SK-N-SH treated with all-trans-retinoic acid at 6 μM for 48 hours (cell line): ENCODE measurements around the gene CNTN4.

ENCODE experiments used
- ATAC-seq: fragments of 200-7000 bp; cut with Tn5 transposase; 3 replicates; pipeline ENCODE4 v1.9.1; 2020; ENCODE audit warnings: mild to moderate bottlenecking, moderate library complexity
- ARNTL ChIP-seq: fragments of 450-650 bp; formaldehyde crosslinking; IDR thresholded peaks from 2 replicates; pipeline ENCODE4 v1.5.0; 2020; ENCODE audit warnings: low read depth, mild to moderate bottlenecking, moderate library complexity, borderline replicate concordance
- CSDC2 ChIP-seq: fragments of 250-450 bp; sonication (Bioruptor Pico); IDR thresholded peaks from 2 replicates; pipeline ENCODE4 v1.5.0; 2020; ENCODE audit warnings: mild to moderate bottlenecking, moderate library complexity
- ESRRG ChIP-seq: fragments of 250-450 bp; sonication (Bioruptor Pico); IDR thresholded peaks from 2 replicates; pipeline ENCODE4 v1.6.1; 2021; ENCODE audit warnings: mild to moderate bottlenecking
- GLIS3 ChIP-seq: fragments of 250-450 bp; sonication (Bioruptor Pico); IDR thresholded peaks from 2 replicates; pipeline ENCODE4 v1.5.0; 2020; ENCODE audit warnings: mild to moderate bottlenecking, moderate library complexity
- ISL1 ChIP-seq: fragments of 250-450 bp; sonication (Bioruptor Pico); IDR thresholded peaks from 2 replicates; pipeline ENCODE4 v2.1.2; 2022; ENCODE audit warnings: mild to moderate bottlenecking, moderate library complexity
- OSR1 ChIP-seq: fragments of 250-450 bp; sonication (Bioruptor Pico); IDR thresholded peaks from 2 replicates; pipeline ENCODE4 v1.8.0; 2022; ENCODE audit warnings: moderate library complexity, mild to moderate bottlenecking, inconsistent platforms
- PPARA ChIP-seq: fragments of 250-450 bp; sonication (Bioruptor Pico); IDR thresholded peaks from 2 replicates; pipeline ENCODE4 v1.5.0; 2020; ENCODE audit warnings: mild to moderate bottlenecking, borderline replicate concordance
- RARB ChIP-seq: fragments of 250-450 bp; sonication (Bioruptor Pico); IDR thresholded peaks from 2 replicates; pipeline ENCODE4 v1.8.0; 2021; ENCODE audit warnings: mild to moderate bottlenecking, moderate library complexity
- SNAI2 ChIP-seq: fragments of 250-450 bp; sonication (Bioruptor Pico); IDR thresholded peaks from 2 replicates; pipeline ENCODE4 v1.5.0; 2020; ENCODE audit warnings: mild to moderate bottlenecking, moderate library complexity
- TCF4 ChIP-seq: fragments of 250-450 bp; sonication (Bioruptor Pico); IDR thresholded peaks from 2 replicates; pipeline ENCODE4 v1.8.0; 2021; ENCODE audit warnings: mild to moderate bottlenecking, moderate library complexity, borderline replicate concordance
- TOX ChIP-seq: fragments of 250-450 bp; sonication (Bioruptor Pico); IDR thresholded peaks from 2 replicates; pipeline ENCODE4 v1.8.0; 2021; ENCODE audit warnings: mild to moderate bottlenecking, moderate library complexity, borderline replicate concordance
- ZFP3 ChIP-seq: fragments of 250-450 bp; sonication (Bioruptor Pico); IDR thresholded peaks from 2 replicates; pipeline ENCODE4 v1.5.0; 2020; ENCODE audit warnings: mild to moderate bottlenecking, moderate library complexity
- ZFP30 ChIP-seq: fragments of 450-650 bp; formaldehyde crosslinking; IDR thresholded peaks from 2 replicates; pipeline ENCODE4 v1.5.0; 2022; ENCODE audit warnings: mild to moderate bottlenecking, moderate library complexity
- ZNF70 ChIP-seq: fragments of 450-650 bp; formaldehyde crosslinking; IDR thresholded peaks from 2 replicates; pipeline ENCODE4 v1.5.0; 2020; ENCODE audit warnings: mild to moderate bottlenecking, moderate library complexity
- ZNF8 ChIP-seq: fragments of 450-650 bp; formaldehyde crosslinking; IDR thresholded peaks from 2 replicates; pipeline ENCODE4 v1.5.0; 2020; ENCODE audit warnings: mild to moderate bottlenecking, moderate library complexity
- TF ChIP-seq, protein P1 (sequence below): fragments of 250-450 bp; sonication (Bioruptor Pico); IDR thresholded peaks from 2 replicates; pipeline ENCODE4 v1.5.1; 2021; ENCODE audit warnings: mild to moderate bottlenecking, moderate library complexity
- TF ChIP-seq, protein P2 (sequence below): fragments of 250-450 bp; sonication (Bioruptor Pico); IDR thresholded peaks from 2 replicates; pipeline ENCODE4 v1.5.0; 2020; ENCODE audit warnings: mild to moderate bottlenecking, moderate library complexity
- TF ChIP-seq, protein P3 (sequence below): fragments of 250-450 bp; sonication (Bioruptor Pico); IDR thresholded peaks from 2 replicates; pipeline ENCODE4 v1.5.1; 2020; ENCODE audit warnings: low read depth, mild to moderate bottlenecking, moderate library complexity
- TF ChIP-seq, protein P4 (sequence below): fragments of 250-450 bp; sonication (Bioruptor Pico); IDR thresholded peaks from 2 replicates; pipeline ENCODE4 v1.8.0; 2020; ENCODE audit warnings: mild to moderate bottlenecking, moderate library complexity, borderline replicate concordance

The CNTN4 gene

DNA sequence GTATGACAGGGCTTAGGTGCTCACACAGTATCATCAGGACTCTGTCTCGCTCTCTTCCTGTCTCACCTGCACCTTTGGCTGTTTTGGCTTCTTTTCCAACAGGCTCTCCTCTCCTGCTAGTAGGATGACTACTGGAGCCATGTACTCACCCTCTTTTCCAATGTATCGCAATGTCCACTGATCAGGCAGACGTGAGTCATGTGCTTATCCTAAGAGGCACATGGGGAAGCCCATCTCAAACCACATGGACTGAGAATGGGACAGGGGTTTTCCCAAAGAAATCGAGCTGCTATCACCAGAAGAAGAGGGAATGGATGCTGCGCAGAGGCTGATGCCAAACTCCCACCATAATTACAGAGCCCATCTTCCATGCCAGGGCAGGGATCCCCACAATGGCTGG lies 830.9 kb downstream of the CNTN4 start:
- no peak for TF ChIP-seq ZNF8 (CRISPR knock-in tag)
- no peak for TF ChIP-seq GLIS3 (CRISPR knock-in tag)
- no peak for TF ChIP-seq ARNTL (CRISPR knock-in tag)
- no peak for TF ChIP-seq PPARA (CRISPR knock-in tag)
- no peak for TF ChIP-seq TOX (CRISPR knock-in tag)
- TF ChIP-seq, protein P1, sequence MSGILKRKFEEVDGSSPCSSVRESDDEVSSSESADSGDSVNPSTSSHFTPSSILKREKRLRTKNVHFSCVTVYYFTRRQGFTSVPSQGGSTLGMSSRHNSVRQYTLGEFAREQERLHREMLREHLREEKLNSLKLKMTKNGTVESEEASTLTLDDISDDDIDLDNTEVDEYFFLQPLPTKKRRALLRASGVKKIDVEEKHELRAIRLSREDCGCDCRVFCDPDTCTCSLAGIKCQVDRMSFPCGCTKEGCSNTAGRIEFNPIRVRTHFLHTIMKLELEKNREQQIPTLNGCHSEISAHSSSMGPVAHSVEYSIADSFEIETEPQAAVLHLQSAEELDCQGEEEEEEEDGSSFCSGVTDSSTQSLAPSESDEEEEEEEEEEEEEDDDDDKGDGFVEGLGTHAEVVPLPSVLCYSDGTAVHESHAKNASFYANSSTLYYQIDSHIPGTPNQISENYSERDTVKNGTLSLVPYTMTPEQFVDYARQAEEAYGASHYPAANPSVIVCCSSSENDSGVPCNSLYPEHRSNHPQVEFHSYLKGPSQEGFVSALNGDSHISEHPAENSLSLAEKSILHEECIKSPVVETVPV (CRISPR knock-in tag), result no peak
- TF ChIP-seq, protein P2, sequence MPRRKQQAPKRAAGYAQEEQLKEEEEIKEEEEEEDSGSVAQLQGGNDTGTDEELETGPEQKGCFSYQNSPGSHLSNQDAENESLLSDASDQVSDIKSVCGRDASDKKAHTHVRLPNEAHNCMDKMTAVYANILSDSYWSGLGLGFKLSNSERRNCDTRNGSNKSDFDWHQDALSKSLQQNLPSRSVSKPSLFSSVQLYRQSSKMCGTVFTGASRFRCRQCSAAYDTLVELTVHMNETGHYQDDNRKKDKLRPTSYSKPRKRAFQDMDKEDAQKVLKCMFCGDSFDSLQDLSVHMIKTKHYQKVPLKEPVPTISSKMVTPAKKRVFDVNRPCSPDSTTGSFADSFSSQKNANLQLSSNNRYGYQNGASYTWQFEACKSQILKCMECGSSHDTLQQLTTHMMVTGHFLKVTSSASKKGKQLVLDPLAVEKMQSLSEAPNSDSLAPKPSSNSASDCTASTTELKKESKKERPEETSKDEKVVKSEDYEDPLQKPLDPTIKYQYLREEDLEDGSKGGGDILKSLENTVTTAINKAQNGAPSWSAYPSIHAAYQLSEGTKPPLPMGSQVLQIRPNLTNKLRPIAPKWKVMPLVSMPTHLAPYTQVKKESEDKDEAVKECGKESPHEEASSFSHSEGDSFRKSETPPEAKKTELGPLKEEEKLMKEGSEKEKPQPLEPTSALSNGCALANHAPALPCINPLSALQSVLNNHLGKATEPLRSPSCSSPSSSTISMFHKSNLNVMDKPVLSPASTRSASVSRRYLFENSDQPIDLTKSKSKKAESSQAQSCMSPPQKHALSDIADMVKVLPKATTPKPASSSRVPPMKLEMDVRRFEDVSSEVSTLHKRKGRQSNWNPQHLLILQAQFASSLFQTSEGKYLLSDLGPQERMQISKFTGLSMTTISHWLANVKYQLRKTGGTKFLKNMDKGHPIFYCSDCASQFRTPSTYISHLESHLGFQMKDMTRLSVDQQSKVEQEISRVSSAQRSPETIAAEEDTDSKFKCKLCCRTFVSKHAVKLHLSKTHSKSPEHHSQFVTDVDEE (CRISPR knock-in tag), result no peak
- no peak for TF ChIP-seq ZFP3 (CRISPR knock-in tag)
- TF ChIP-seq ESRRG (CRISPR knock-in tag), result no peak
- no peak for TF ChIP-seq ZFP30 (CRISPR knock-in tag)
- TF ChIP-seq, protein P3, sequence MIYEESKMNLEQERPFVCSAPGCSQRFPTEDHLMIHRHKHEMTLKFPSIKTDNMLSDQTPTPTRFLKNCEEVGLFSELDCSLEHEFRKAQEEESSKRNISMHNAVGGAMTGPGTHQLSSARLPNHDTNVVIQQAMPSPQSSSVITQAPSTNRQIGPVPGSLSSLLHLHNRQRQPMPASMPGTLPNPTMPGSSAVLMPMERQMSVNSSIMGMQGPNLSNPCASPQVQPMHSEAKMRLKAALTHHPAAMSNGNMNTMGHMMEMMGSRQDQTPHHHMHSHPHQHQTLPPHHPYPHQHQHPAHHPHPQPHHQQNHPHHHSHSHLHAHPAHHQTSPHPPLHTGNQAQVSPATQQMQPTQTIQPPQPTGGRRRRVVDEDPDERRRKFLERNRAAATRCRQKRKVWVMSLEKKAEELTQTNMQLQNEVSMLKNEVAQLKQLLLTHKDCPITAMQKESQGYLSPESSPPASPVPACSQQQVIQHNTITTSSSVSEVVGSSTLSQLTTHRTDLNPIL (CRISPR knock-in tag), result no peak
- TF ChIP-seq SNAI2, result no peak
- TF ChIP-seq ZNF70 (CRISPR knock-in tag), result no peak
- TF ChIP-seq ISL1 (CRISPR knock-in tag), result no peak
- TF ChIP-seq CSDC2, result no peak
- TF ChIP-seq TCF4, result no peak
- ATAC-seq, result no peak

DNA sequence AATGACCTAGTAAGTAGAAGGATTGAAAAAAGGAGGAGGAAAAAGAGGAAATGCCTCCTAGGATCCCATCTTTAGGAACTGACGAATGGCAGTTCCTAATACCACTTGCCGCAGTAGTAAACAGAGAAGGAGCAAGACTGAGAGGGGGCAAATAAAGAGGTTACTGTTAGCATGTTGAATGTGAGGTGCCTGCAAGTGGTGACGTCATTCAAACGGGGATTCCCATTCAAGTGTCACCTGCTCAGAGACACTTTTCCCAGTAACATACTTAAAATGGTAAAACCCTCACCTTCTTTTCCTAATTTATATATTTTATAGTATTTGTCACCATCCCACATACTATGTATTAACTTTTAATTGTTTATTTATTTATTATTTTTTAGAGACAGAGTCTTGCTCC lies 832.6 kb downstream of the CNTN4 start:
- ATAC-seq, result no peak
- no peak for TF ChIP-seq ZNF8 (CRISPR knock-in tag)
- no peak for TF ChIP-seq GLIS3 (CRISPR knock-in tag)
- TF ChIP-seq TCF4, result no peak
- TF ChIP-seq OSR1 (CRISPR knock-in tag), result no peak
- TF ChIP-seq PPARA (CRISPR knock-in tag), result no peak
- no peak for TF ChIP-seq RARB (CRISPR knock-in tag)
- TF ChIP-seq, protein P4, sequence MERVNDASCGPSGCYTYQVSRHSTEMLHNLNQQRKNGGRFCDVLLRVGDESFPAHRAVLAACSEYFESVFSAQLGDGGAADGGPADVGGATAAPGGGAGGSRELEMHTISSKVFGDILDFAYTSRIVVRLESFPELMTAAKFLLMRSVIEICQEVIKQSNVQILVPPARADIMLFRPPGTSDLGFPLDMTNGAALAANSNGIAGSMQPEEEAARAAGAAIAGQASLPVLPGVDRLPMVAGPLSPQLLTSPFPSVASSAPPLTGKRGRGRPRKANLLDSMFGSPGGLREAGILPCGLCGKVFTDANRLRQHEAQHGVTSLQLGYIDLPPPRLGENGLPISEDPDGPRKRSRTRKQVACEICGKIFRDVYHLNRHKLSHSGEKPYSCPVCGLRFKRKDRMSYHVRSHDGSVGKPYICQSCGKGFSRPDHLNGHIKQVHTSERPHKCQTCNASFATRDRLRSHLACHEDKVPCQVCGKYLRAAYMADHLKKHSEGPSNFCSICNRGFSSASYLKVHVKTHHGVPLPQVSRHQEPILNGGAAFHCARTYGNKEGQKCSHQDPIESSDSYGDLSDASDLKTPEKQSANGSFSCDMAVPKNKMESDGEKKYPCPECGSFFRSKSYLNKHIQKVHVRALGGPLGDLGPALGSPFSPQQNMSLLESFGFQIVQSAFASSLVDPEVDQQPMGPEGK (CRISPR knock-in tag), result no peak
- TF ChIP-seq, all 23 proteins: peak for 0

DNA sequence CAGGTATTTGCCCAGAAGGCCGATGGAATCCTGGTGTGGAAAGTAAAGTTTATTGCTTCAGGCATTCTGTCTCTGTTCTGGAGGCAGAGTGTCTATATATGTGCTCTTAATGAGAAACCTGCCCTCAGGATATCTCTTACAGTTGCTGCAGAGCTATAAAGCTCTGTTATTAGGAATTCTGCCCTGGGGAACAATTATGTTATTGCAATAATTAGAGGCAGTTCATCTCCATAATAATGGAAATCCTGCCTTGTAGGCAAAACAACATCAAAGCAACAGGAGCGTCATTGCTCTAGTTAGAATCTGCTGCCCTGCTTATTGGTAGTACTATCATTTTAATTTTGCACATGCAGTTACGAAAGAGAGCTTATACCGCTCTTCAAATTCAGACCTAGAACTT lies 835.9 kb downstream of the CNTN4 start:
- no peak for TF ChIP-seq OSR1 (CRISPR knock-in tag)
- no peak for ATAC-seq

DNA sequence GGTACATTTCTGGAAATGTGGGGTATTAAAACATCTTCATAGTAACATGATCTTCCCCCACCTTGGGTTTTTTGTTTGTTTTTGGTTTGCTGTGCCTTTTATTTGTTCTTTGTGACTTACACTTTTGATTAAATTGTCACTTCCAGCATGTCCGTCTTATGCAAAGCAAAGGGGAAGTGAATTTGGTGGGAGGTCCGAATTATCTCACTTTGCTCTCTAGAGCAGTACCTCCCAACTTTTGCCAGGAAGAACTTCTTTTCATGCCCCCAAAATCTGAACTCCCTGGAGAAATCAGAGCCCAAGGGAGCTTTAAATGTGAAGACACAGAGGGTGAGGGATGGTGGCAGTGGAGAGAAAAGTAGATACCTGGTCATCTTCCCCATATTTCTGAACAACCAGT lies 838.4 kb downstream of the CNTN4 start:
- TF ChIP-seq, protein P4 (CRISPR knock-in tag), result no peak
- TF ChIP-seq, protein P3 (CRISPR knock-in tag), result no peak
- TF ChIP-seq PPARA (CRISPR knock-in tag) (no peak), ARNTL (CRISPR knock-in tag) (no peak), TOX (CRISPR knock-in tag) (no peak)
- TF ChIP-seq, protein P1 (CRISPR knock-in tag), result no peak
- TF ChIP-seq, all 23 proteins: peak for 0
- ATAC-seq, result no peak
